Superior temporal gyrus (tissue), 1 donor: Measurements from ENCODE around the gene NTNG1.

Experiments used
- DNase-seq: peaks from one replicate; pipeline ENCODE4 v3.0.0-alpha.2; 2016; ENCODE audit errors: extremely low spot score

The NTNG1 gene

GRCh38 chr1:107499139-107499744, 358.4 kb downstream of the NTNG1 start:
- no peak for DNase-seq

GRCh38 chr1:107501081-107501605, 360.3 kb downstream of the NTNG1 start:
- no peak for DNase-seq

GRCh38 chr1:107510347-107510746, 369.5 kb downstream of the NTNG1 start:
- no peak for DNase-seq

- no peak for DNase-seq
Measured at GRCh38 chr1:107512836-107513235, 372.0 kb downstream of the NTNG1 start.

- DNase-seq = peak; percentile 33
Measured at GRCh38 chr1:107514841-107515240, 374.0 kb downstream of the NTNG1 start.

- no peak for DNase-seq
Measured at GRCh38 chr1:107515702-107516101, 374.9 kb downstream of the NTNG1 start.

GRCh38 chr1:107523061-107523460, 382.2 kb downstream of the NTNG1 start:
- no peak for DNase-seq

GRCh38 chr1:107523736-107524135, 382.9 kb downstream of the NTNG1 start:
- no peak for DNase-seq

GRCh38 chr1:107524301-107524700, 383.5 kb downstream of the NTNG1 start:
- no peak for DNase-seq

- no peak for DNase-seq
Measured at GRCh38 chr1:107525145-107525544, 384.3 kb downstream of the NTNG1 start.

GRCh38 chr1:107525961-107526360, 385.1 kb downstream of the NTNG1 start:
- no peak for DNase-seq

GRCh38 chr1:107526524-107527198, 385.8 kb downstream of the NTNG1 start:
- DNase-seq = no peak

GRCh38 chr1:107529511-107530149, 388.8 kb downstream of the NTNG1 start:
- DNase-seq = peak; percentile 75

GRCh38 chr1:107530543-107530942, 389.7 kb downstream of the NTNG1 start:
- no peak for DNase-seq

- no peak for DNase-seq
Measured at GRCh38 chr1:107531065-107531908, 390.4 kb downstream of the NTNG1 start.

- no peak for DNase-seq
Measured at GRCh38 chr1:107532318-107532717, 391.5 kb downstream of the NTNG1 start.
